Endothelial cell of umbilical vein (primary cell): ENCODE results near the gene REEP3. TPM values are rescaled to one million over a fixed set of nuclear protein-coding genes. Genes with fewer than 3 reads are reported as not detected.

Source experiments
- BruUV-seq: library from RNA; stranded (reverse); fragments of 400-500 nt; replicated peaks from 2 replicates; lab custom pipeline; 2021; lab: Mats Ljungman, UMichigan
- CTCF ChIA-PET: fragments of 300-600, 350-600 bp; sonication (Branson Sonifier 250); formaldehyde crosslinking; loops from one replicate; lab custom pipeline; 2021; ENCODE audit warnings: antibody characterized with exemption, inconsistent platforms; lab: Charles Lee
- POLR2A ChIA-PET: fragments of 300-600, 350-600 bp; sonication (Branson Sonifier 250); formaldehyde crosslinking; loops from one replicate; lab custom pipeline; 2021; ENCODE audit warnings: antibody characterized with exemption, inconsistent platforms; lab: Charles Lee
- DNase-seq: peaks from one replicate; pipeline ENCODE4 v3.0.0-alpha.2; 2011; ENCODE audit warnings: low read depth, low spot score
- FAIRE-seq: peaks from 2 replicates; lab custom pipeline; 2011; peaks lifted over from hg19 to GRCh38; lab: Jason Lieb, UNC
- H2AFZ ChIP-seq: 2 replicates; pipeline ENCODE4 v1.6.0; 2012; ENCODE audit warnings: low read depth, low read length, control low read depth, inconsistent platforms
- H3K27ac ChIP-seq: 2 replicates; pipeline ENCODE4 v1.5.1; 2011; ENCODE audit warnings: low read depth, mild to moderate bottlenecking, control low read depth, low read length, moderate library complexity; ENCODE audit not compliant: insufficient read depth
- H3K27me3 ChIP-seq, 2 experiments: 2 replicates each; pipeline versions ENCODE4 v1.6.0 to v1.6.1; 2011; ENCODE audit warnings: low read length in 2 of 2, mixed read lengths in 1 of 2; ENCODE audit not compliant: control insufficient read depth in 2 of 2, insufficient read depth in 2 of 2
- H3K36me3 ChIP-seq, 2 experiments: 2 replicates in 1 of 2; 3 replicates in 1 of 2; pipeline ENCODE4 v1.5.1; 2011; ENCODE audit warnings: low read length in 2 of 2, mild to moderate bottlenecking in 1 of 2, moderate library complexity in 1 of 2; ENCODE audit not compliant: control insufficient read depth in 2 of 2, insufficient read depth in 2 of 2; ENCODE audit errors: extremely low read depth in 1 of 2
- H3K4me1 ChIP-seq: 3 replicates; pipeline ENCODE4 v1.5.1; 2011; ENCODE audit warnings: mild to moderate bottlenecking, low read length; ENCODE audit not compliant: control insufficient read depth, insufficient read depth; ENCODE audit errors: extremely low read depth
- H3K4me2 ChIP-seq: 2 replicates; pipeline ENCODE4 v1.6.1; 2011; ENCODE audit warnings: low read length, control low read depth, mixed read lengths; ENCODE audit not compliant: insufficient read depth
- H3K4me3 ChIP-seq, 3 experiments: fragments of 200-600 bp in 1 of 3; sonication (generic), shearing (Covaris generic) in 1 of 3; replicated peaks in 1 of 3; 2 replicates each; pipeline ENCODE4 v1.5.1; 2011 to 2016; ENCODE audit warnings: control low read depth in 3 of 3, low read length in 3 of 3, mild to moderate bottlenecking in 2 of 3, inconsistent platforms in 1 of 3, low read depth in 1 of 3, moderate library complexity in 1 of 3; ENCODE audit not compliant: insufficient read depth in 1 of 3
- H3K79me2 ChIP-seq: 2 replicates; pipeline ENCODE4 v1.6.0; 2012; ENCODE audit warnings: low read length, inconsistent platforms; ENCODE audit not compliant: control insufficient read depth, insufficient read depth
- H3K9ac ChIP-seq: replicated peaks from 2 replicates; pipeline ENCODE3; 2011; ENCODE audit warnings: low read length, control low read depth; ENCODE audit not compliant: insufficient read depth; ENCODE audit errors: extremely low read depth
- H3K9me1 ChIP-seq: replicated peaks from 3 replicates; pipeline ENCODE4 v1.6.0; 2011; ENCODE audit warnings: mild to moderate bottlenecking, low read length; ENCODE audit not compliant: control insufficient read depth, insufficient read depth; ENCODE audit errors: extremely low read depth
- H3K9me3 ChIP-seq: replicated peaks from 2 replicates; pipeline ENCODE4 v1.5.1; 2012; ENCODE audit warnings: low read length, inconsistent platforms; ENCODE audit not compliant: control insufficient read depth, insufficient read depth
- H4K20me1 ChIP-seq: replicated peaks from 2 replicates; pipeline ENCODE3; 2011; ENCODE audit warnings: mild to moderate bottlenecking, low read length; ENCODE audit not compliant: control insufficient read depth, insufficient read depth; ENCODE audit errors: extremely low read depth
- CTCF ChIP-seq, 2 donors: IDR thresholded peaks; 1 replicate in 1 of 2; 2 replicates in 1 of 2; pipeline ENCODE4 v1.5.1; 2011; ENCODE audit warnings: low read length in 2 of 2, mild to moderate bottlenecking in 2 of 2, moderate library complexity in 2 of 2, control low read depth in 1 of 2, inconsistent platforms in 1 of 2, low read depth in 1 of 2; ENCODE audit not compliant: insufficient read depth in 1 of 2; ENCODE audit errors: extremely low read depth in 1 of 2
- EZH2 ChIP-seq: IDR thresholded peaks from 2 replicates; pipeline ENCODE4 v1.6.1; 2012; ENCODE audit warnings: borderline replicate concordance, low read depth, mild to moderate bottlenecking, moderate library complexity, low read length, inconsistent platforms; ENCODE audit not compliant: severe bottlenecking
- FOS ChIP-seq: IDR thresholded peaks from 2 replicates; pipeline ENCODE4 v1.6.1; 2011; ENCODE audit warnings: mild to moderate bottlenecking, low read length, moderate library complexity, borderline replicate concordance; ENCODE audit not compliant: insufficient read depth
- GATA2 ChIP-seq: IDR thresholded peaks from 2 replicates; pipeline ENCODE4 v1.7.0; 2011; ENCODE audit warnings: low read depth, mild to moderate bottlenecking, moderate library complexity, mixed read lengths, low read length; ENCODE audit not compliant: insufficient read length, insufficient read depth
- JUN ChIP-seq: IDR thresholded peaks from 2 replicates; pipeline ENCODE4 v1.6.1; 2011; ENCODE audit warnings: borderline replicate concordance, low read depth; ENCODE audit not compliant: insufficient read length, insufficient read depth
- MAX ChIP-seq: IDR thresholded peaks from 2 replicates; pipeline ENCODE4 v1.6.1; 2011; ENCODE audit not compliant: insufficient read depth, insufficient read length
- MYC ChIP-seq: IDR thresholded peaks from one replicate; pipeline ENCODE4 v1.6.1; 2011; ENCODE audit warnings: mild to moderate bottlenecking, low read depth, low read length
- POLR2A ChIP-seq: IDR thresholded peaks from 2 replicates; pipeline ENCODE4 v1.6.1; 2012; ENCODE audit warnings: low read depth, mild to moderate bottlenecking, control low read depth, low read length
- POLR2AphosphoS5 ChIP-seq: IDR thresholded peaks from 2 replicates; pipeline ENCODE4 v1.6.1; 2012; ENCODE audit warnings: low read depth, mild to moderate bottlenecking, control low read depth, low read length, moderate library complexity; ENCODE audit not compliant: insufficient read depth
- dilution Hi-C: fragments of 300-500 bp; cut with MboI; formaldehyde crosslinking; loops from one replicate; pipeline ENCODE4 v1.15.0; 2019; ENCODE audit warnings: low sequenced_read_pairs; ENCODE audit not compliant: extremely low pct_ligation_motif_present
- intact Hi-C: fragments of 100-400 bp; cut with micrococcal nuclease; formaldehyde crosslinking; loops from one replicate; pipeline ENCODE4 v1.10.0; 2022
- polyA plus RNA-seq, 4 experiments: library from polyadenylated mRNA; depleted of rRNA in 3 of 4; stranded (reverse) in 3 of 4; unstranded in 1 of 4; fragments of >200 nt; gene quantifications; 2 replicates each; pipeline versions ENCODE4 v1.2.1 to v1.2.3, GENCODE V29; 2011 to 2012; ENCODE audit warnings: missing spikeins in 1 of 4
- total RNA-seq: library from RNA; stranded (reverse); gene quantifications from 2 replicates; pipeline ENCODE4 v1.2.3, GENCODE V29; 2021

Gene REEP3
- total and polyA plus RNA-seq, 2 donors (not counting 3 experiments of a cell fraction or from before 2014, with no cell fraction given), result 12.3 to 48.3 TPM

GRCh38 chr10:63573068-63573697 is 52.0 kb downstream of the REEP3 start:
- peak overlapping the region; percentile 59 for H3K9ac ChIP-seq
- CTCF ChIA-PET, result interaction anchor here (0.7 to 2.3 kb wide), 13 partner anchors 10 to 406 kb away, joined by 3 to 21 read pairs (median 4); no protein-coding TSS in a partner anchor

GRCh38 chr10:63574011-63574410 is 52.8 kb downstream of the REEP3 start:
- Histone ChIP-seq H3K27me3 (no peaks in the 10 kb centered on the region), H3K27ac (peak overlapping the region; percentile 68), H3K9ac (peak overlapping the region; percentile 59), H3K9me3 (no peaks in the 10 kb centered on the region), H3K4me2 (peak overlapping the region; percentile 80), H3K79me2 (peaks cover 10% of the 10 kb centered on the region), H3K36me3 (peaks cover 2 to 6% of the 10 kb centered on the region in 2 experiments), H3K4me3 (no peak overlapping the region), H4K20me1 (no peaks in the 10 kb centered on the region), H3K9me1 (no peaks in the 10 kb centered on the region), H3K4me1 (peaks cover 33% of the 10 kb centered on the region), H2AFZ (no peak overlapping the region)
- no TSS peak for BruUV-seq
- intact Hi-C loops, result loop anchor here (5.0 kb wide), 3 partner anchors 38 to 307 kb away; partner anchors contain the start of gene JMJD1C
- TF ChIP-seq POLR2AphosphoS5 (no peak), JUN (no peak), FOS (no peak), MAX (no peak), GATA2 (no peak), MYC (no peak), CTCF (IDR thresholded peaks at IDR 0.05; ENCODE audit: extremely low read depth in 1 of 2, insufficient read depth in 1 of 2, low read depth in 1 of 2, low read length in 2 of 2) (no peak), POLR2A (no peak), EZH2 (no peak)
- ChIA-PET CTCF (interaction anchor here (1.4 to 2.3 kb wide), 5 partner anchors 55 to 407 kb away, joined by 3 to 21 read pairs (median 12); no protein-coding TSS in a partner anchor), POLR2A (interaction anchor here (0.6 kb wide), 1 partner anchor 336 kb away, joined by 3 read pairs; no protein-coding TSS in a partner anchor)
- FAIRE-seq, result no peak
- dilution Hi-C loops, result no loop called here
- peak; percentile 23 for DNase-seq

More at GRCh38 chr10:63573068-63573697, 52.0 kb downstream of the REEP3 start:
- peaks cover 10% of the 10 kb centered on the region for H3K79me2 ChIP-seq
- FAIRE-seq (peak; percentile 93), DNase-seq (peak; percentile 95)
- peaks cover 33% of the 10 kb centered on the region for H3K4me1 ChIP-seq
- H4K20me1 ChIP-seq, result no peaks in the 10 kb centered on the region
- POLR2A ChIA-PET, result interaction anchor here (0.6 to 1.0 kb wide), 3 partner anchors 37 to 335 kb away, joined by 3 to 4 read pairs (median 3); no protein-coding TSS in a partner anchor
- TF ChIP-seq POLR2AphosphoS5 (peak; percentile 61), FOS (no peak), MAX (no peak), GATA2 (peak; percentile 84)
- H3K36me3 ChIP-seq, result peaks cover 2 to 6% of the 10 kb centered on the region in 2 experiments
- H3K4me2 ChIP-seq, result peak overlapping the region; percentile 80
- dilution Hi-C loops (no loop called here), intact Hi-C loops (loop anchor here (1.0 to 5.0 kb wide), 6 partner anchors 39 to 306 kb away; partner anchors contain the start of gene JMJD1C)
- no peaks in the 10 kb centered on the region for H3K9me3 ChIP-seq
- H3K4me3 ChIP-seq, result peak overlapping the region in 1 of 3 experiments; percentile 16
- peak overlapping the region; percentile 68 for H3K27ac ChIP-seq
- no peaks in the 10 kb centered on the region for H3K9me1 ChIP-seq
- H3K27me3 ChIP-seq, result no peaks in the 10 kb centered on the region
- BruUV-seq, result no TSS peak
- no peak overlapping the region for H2AFZ ChIP-seq
